ENCODE data around the gene SSU72.
"Not testable (repeated sequence)": the region's sequence is repeated elsewhere in the genome, so short reads cannot be mapped to it uniquely, and the experiment has no call there.

SSU72 gene

GRCh38 chr1:1594602-1595260, 20.1 kb upstream of the SSU72 start:
- DNase-seq, result no peak

- no peak for DNase-seq
Observed at GRCh38 chr1:1593834-1594601, 19.4 kb upstream of the SSU72 start.

- DNase-seq, result no peak
Observed at GRCh38 chr1:1591452-1591851, 16.8 kb upstream of the SSU72 start.

GRCh38 chr1:1583347-1584010, 8.8 kb upstream of the SSU72 start:
- no peak for DNase-seq

GRCh38 chr1:1582585-1583346, 8.1 kb upstream of the SSU72 start:
- no peak for DNase-seq

- DNase-seq, result no peak
Observed at GRCh38 chr1:1578371-1578940, 3.8 kb upstream of the SSU72 start.

- no peak for DNase-seq
Observed at GRCh38 chr1:1577367-1578011, 2.8 kb upstream of the SSU72 start.

GRCh38 chr1:1573843-1574720, 581 bp downstream of the SSU72 start:
- peak; percentile 46 for DNase-seq

GRCh38 chr1:1569341-1569740, 5.3 kb downstream of the SSU72 start:
- no peak for DNase-seq

- DNase-seq, result no peak
Observed at GRCh38 chr1:1567891-1568291, 6.8 kb downstream of the SSU72 start.

- DNase-seq, result no peak
Observed at GRCh38 chr1:1567152-1567875, 7.3 kb downstream of the SSU72 start.

- no peak for DNase-seq
Observed at GRCh38 chr1:1565340-1565739, 9.3 kb downstream of the SSU72 start.

- DNase-seq, result no peak
Observed at GRCh38 chr1:1564268-1564667, 10.4 kb downstream of the SSU72 start.

- no peak for DNase-seq
Observed at GRCh38 chr1:1563688-1564087, 11.0 kb downstream of the SSU72 start.

GRCh38 chr1:1562556-1563195, 12.0 kb downstream of the SSU72 start:
- peak; percentile 71 for DNase-seq

GRCh38 chr1:1561801-1562470, 12.7 kb downstream of the SSU72 start:
- DNase-seq, result no peak

- DNase-seq, result no peak
Observed at GRCh38 chr1:1560178-1560577, 14.5 kb downstream of the SSU72 start.

- DNase-seq, result no peak
Observed at GRCh38 chr1:1559066-1559465, 15.6 kb downstream of the SSU72 start.

- no peak for DNase-seq
Observed at GRCh38 chr1:1558591-1558990, 16.1 kb downstream of the SSU72 start.

- DNase-seq, result not testable (repeated sequence)
Observed at GRCh38 chr1:1557688-1558087, 17.0 kb downstream of the SSU72 start.

Measured in DMS 273 treated with DMSO at 0.1 percent for 48 hours (cell line).